GM04504 (cell line): Measurements from ENCODE around the gene LPCAT4.
"Not testable (repeated sequence)": the region's sequence is repeated elsewhere in the genome, so short reads cannot be mapped to it uniquely, and the experiment has no call there.

Experiments
- DNase-seq: peaks from one replicate; pipeline ENCODE4 v3.0.0-alpha.2; 2012; ENCODE audit warnings: low read depth

LPCAT4 gene, protein sequence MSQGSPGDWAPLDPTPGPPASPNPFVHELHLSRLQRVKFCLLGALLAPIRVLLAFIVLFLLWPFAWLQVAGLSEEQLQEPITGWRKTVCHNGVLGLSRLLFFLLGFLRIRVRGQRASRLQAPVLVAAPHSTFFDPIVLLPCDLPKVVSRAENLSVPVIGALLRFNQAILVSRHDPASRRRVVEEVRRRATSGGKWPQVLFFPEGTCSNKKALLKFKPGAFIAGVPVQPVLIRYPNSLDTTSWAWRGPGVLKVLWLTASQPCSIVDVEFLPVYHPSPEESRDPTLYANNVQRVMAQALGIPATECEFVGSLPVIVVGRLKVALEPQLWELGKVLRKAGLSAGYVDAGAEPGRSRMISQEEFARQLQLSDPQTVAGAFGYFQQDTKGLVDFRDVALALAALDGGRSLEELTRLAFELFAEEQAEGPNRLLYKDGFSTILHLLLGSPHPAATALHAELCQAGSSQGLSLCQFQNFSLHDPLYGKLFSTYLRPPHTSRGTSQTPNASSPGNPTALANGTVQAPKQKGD

DNA sequence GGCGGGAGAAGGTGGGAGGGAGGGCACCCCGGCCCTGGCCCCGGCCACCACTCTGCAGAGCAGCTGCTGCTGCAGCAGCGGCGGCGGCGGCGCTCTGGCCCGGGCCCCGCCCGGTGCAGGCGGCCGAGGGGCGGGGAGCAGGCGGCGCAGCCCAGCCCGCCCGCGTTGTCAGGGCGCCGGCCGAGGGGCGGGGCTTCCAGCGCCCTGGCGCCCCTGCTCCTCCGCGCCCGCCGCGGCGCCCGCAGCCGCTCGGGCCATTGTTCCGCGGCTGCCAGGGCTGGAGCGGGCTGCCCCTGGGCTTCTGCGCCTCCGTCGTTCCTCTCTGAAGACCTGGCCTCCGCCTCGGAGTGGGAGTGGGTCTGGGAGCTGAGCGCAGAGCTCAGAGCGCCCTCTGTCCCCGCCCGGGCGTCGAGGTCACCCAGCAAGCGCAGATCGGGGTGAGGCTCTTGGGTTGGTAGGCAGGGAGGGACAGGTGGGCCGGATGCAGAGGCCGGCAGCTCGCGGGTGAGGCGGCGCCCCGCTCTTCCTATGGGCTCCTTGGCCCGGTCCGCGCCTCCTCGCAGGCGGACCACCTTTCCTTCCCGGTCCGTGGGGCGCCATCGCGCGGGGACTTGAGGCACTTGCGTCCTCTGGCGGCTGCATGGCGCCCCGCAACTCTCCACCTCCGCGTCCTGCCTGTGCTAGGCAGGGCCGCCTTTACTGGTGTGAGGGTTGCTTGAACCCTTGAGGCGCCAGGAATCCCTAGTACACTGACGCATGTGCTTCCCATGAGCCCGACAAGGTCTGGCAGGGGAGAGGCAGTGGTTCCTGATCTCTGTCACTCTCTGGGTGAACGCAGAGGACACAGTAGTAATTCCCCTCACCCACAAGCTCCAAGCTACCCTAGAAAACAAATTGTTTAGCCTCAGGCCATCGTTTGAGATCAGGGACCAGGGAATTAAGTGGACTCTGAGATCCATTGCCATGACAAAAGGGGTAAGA lies at the start of gene LPCAT4:
LPCAT4 (minus strand) TSS at position 96 of the 981 bp plus-strand sequence. CDS start 96 bp downstream, outside the sequence.
- peak; percentile 62 for DNase-seq

- not testable (repeated sequence) for DNase-seq
These were observed 42.5 kb upstream of the LPCAT4 start for GRCh38 chr15:34409511-34409910.

- not testable (repeated sequence) for DNase-seq
These were observed 42.0 kb upstream of the LPCAT4 start for GRCh38 chr15:34408973-34409372.

DNA sequence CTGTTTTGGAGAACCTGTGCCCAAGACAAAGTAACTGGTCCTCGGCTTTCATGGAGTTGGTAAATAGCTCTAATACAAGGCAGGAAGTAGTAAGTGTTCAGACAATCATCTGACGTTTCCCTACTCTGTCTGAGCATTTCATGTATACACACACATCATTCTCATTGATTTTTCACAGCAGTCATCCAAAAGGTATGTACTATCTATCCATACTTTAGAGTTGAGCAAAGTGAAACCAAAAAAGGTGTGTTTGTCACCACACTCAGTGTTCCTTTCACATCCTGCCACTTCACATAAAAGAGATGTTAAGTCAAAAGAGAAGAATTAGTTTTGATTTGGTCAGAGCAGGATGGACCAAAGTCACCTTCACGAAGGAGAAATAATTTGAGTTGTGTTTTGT lies 36.9 kb upstream of the LPCAT4 start:
- not testable (repeated sequence) for DNase-seq

GRCh38 chr15:34403160-34403598 lies 36.2 kb upstream of the LPCAT4 start:
- not testable (repeated sequence) for DNase-seq

DNA sequence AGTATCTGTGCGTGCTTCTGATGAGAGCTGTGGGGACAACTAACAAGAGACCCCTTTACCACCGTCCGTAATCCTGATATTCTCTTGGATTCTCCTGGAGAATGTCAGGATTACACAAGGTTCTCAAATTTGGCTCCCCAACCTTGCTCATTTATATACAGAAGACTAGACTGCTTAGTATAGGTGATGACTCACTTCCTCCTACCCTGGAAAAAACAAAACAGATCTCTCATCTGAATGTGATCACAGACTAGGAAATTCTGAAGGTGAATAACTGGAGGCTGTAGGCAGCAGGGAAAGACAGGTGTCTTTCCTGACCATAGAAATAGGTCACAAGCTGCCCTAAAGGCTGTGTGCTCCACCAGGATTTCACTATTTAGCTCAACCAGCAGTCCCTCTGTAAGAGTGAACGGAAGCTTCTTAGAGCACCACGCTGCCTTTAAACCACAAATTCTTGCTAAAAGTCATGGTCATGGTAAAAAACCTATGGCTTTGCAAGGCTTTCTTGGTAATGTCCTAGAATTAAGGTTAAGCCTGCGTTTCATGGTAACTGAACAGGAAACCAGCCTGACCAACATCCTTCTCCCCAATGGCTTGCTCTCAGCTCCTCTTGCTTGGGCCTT lies 30.8 kb upstream of the LPCAT4 start:
- DNase-seq = not testable (repeated sequence)

GRCh38 chr15:34392981-34393380 lies 26.0 kb upstream of the LPCAT4 start:
- not testable (repeated sequence) for DNase-seq

DNA sequence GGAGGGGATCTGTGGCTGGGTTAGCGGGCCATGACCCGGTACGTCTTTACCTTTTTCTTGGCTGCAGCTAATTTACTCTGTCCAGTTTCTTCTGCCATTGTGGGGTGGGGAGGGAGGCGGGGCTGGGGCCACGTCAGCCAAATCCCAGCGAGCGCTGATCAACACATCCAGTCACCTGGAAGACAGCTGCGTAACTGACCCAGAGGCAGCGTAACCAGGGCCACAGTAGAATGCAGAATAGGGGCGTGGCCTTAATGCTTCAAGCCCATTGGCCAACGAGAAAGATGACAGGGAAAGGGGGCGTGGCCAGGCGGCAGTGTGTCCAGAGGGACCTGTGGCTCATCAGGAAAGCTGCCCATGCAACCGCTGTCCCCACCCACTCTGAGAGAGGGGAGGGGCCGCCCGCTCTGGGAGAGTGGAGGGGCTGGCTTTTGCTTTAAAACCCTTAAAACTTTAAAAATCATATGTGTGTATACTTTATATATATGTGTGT lies 22.6 kb upstream of the LPCAT4 start:
- DNase-seq = not testable (repeated sequence)

DNA sequence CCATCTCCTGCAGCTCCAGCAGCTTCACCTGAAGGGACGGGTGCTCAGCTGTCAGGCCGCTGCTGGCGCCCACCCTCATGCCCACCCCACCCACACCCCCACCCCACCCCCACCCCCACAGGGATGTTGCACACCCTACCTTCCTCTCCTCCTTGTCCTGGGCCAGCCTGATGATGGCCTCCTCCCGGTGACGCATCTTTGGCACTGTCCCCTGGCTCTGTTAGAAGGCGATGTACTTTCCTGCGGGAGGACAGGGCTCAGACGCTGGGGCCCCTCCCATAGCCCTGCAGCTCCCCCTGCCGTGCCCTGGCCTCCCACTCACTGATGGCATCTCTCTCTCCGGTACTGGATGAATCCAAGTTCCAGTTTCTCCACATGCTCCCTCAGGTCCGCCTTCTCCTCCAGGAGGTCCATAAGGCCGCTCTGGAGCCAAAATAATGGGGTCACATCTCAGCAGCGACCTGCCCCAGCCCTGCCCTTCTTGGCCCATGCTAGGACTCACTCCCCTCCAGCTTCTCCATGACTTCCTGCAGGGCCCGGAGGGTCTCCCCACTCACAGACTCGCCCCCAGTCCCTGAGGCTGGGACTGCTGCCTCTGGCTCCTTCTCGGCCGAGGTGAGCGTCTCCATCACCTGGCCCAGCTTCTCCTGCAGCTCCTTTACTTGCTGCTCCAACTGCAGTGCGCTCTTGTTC lies 15.0 kb upstream of the LPCAT4 start:
- not testable (repeated sequence) for DNase-seq

DNA sequence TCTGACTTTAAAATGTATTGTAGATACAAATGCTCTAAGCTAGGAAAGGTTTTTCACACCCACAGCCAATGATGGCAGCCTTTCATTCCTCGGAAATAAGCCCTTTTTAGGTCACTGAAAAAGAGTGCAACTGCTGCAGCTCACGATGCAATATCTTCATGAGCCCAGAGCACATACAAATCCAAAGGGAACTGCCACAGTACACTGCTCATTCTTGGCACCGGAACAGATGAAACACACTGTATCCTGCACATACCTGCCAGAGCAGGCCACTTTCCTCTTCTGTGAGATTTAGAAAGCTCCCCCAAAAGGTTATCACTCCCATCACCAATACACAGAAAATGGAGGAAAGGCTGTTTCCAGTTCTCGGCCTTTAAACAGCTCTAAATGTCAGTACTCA lies 13.5 kb upstream of the LPCAT4 start:
- DNase-seq = not testable (repeated sequence)

- no peak for DNase-seq
These were observed 9.9 kb upstream of the LPCAT4 start for GRCh38 chr15:34376856-34377255.

DNA sequence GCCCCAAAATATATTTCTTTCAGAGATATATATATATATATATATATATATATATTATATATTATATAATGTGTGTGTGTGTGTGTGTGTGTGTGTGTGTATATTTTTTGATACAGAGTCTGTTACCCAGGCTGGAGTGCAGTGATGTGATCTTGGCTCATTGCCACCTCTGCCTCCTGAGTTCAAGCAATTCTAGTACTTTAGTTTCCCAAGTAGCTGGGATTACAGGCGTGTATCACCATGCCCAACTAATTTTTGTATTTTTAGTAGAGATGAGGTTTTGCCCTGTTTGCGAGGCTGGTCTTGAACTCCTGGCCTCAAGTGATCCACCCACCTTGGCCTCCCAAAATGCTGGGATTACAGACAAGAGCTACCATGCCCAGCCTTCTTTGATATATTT lies 8.5 kb upstream of the LPCAT4 start:
- DNase-seq = not testable (repeated sequence)

DNA sequence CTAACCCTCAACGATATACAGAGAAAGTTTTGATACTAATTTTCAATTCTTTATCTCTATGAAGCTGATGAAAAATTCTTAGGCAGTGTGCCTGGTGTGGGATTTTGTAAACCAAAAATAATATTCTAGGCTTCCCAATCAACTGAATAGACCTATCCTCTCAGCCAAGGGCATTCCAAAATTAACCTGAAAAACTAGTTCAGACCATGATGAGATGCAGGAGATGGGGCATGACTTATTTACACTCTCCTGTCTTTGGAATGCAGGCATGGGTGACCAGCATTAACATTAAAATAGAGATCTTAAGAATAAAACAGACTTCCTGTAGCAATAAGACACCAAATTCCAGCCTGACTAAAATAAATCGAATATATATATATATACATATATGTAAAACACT lies 7.8 kb upstream of the LPCAT4 start:
- DNase-seq = no peak

DNA sequence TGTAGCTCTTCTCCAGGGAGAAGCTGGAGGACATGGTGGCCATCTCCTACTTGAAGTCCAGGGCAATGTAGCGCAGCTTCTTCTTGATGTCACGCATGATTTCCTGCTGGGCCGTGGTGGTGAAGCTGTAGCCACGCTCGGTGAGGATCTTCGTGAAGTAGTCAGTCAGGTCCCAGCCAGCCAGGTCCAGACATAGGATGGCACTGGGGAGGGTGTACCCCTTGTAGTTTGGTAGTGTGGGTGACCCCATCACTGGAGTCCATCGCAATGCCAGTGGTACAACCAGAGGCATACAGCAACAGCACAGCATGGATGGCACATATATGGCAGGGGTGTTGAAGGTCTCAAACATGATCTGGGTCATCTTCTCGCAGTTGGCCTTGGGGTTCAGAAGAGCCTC lies 7.0 kb upstream of the LPCAT4 start:
- DNase-seq = no peak

- no peak for DNase-seq
These were observed 3.6 kb upstream of the LPCAT4 start for GRCh38 chr15:34370643-34371042.

GRCh38 chr15:34370129-34370528 lies 3.1 kb upstream of the LPCAT4 start:
- no peak for DNase-seq

DNA sequence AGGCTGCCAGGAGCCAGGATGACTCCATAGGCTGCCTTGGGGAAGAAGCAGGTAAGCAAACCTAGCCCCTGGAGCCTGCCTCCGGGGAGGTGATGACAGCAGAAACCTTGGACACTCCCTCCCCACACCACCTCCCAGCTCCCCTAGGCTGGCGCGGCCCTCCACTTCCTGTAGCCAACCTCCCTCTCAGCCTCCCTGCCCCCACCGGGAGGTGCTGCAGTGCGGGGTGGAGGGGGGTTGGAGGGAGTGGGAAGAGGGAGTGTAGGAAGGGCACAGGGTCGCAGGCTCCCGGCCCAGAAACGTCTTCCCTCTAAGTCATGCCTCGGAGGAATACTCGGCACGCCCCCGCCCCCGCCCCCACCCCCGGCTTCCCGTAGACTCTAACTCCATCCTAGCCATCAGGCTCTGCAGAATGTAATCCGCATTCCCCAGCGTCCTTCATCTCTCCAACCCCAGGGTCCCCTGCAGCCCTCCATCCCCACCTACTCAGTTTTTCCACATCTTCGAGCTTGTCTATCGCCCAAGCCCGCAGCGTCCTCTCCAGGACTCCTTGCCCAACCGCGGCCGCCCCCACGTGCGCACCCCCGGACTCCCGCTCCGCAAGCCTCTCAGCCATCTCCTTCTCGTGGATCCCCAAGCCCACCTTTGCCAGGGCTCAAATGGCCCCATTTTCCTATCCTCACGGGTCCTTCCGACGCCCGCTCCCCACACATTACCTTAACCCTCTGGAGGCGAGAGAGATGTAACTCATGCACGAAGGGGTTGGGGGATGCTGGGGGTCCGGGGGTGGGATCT lies 528 bp downstream of the LPCAT4 start:
- DNase-seq = no peak

GRCh38 chr15:34365836-34366235 lies 1.2 kb downstream of the LPCAT4 start:
- DNase-seq = no peak

- no peak for DNase-seq
These were observed 1.7 kb downstream of the LPCAT4 start for GRCh38 chr15:34365091-34365825.

GRCh38 chr15:34364041-34364440 lies 3.0 kb downstream of the LPCAT4 start:
- DNase-seq = no peak
